H54 (cell line): Measurements from ENCODE around the gene BCL2.
"Not testable (repeated sequence)": the region's sequence is repeated elsewhere in the genome, so short reads cannot be mapped to it uniquely, and the experiment has no call there.

Source experiments
- DNase-seq: peaks from one replicate; pipeline ENCODE4 v3.0.0; 2011; ENCODE audit warnings: low spot score, mixed read lengths; ENCODE audit not compliant: insufficient read length
- FAIRE-seq: peaks from 3 replicates; lab custom pipeline; 2011; peaks lifted over from hg19 to GRCh38; lab: Jason Lieb, UNC
- POLR2A ChIP-seq: IDR thresholded peaks from 2 replicates; pipeline ENCODE4 v1.6.1; 2011; ENCODE audit warnings: low read depth, mild to moderate bottlenecking, low read length

BCL2 gene

GRCh38 chr18:63213936-63214671 lies 105.5 kb downstream of the BCL2 start:
- FAIRE-seq (no peak), DNase-seq (no peak)
- no peak for TF ChIP-seq POLR2A

GRCh38 chr18:63213331-63213900 lies 106.2 kb downstream of the BCL2 start:
- DNase-seq, result no peak
- TF ChIP-seq POLR2A, result no peak
- FAIRE-seq, result no peak

- FAIRE-seq, result no peak
- no peak for DNase-seq
- no peak for TF ChIP-seq POLR2A
Measured at GRCh38 chr18:63210521-63210920, 109.0 kb downstream of the BCL2 start.

- DNase-seq (no peak), FAIRE-seq (no peak)
- TF ChIP-seq POLR2A, result no peak
Measured at GRCh38 chr18:63208676-63209075, 110.9 kb downstream of the BCL2 start.

GRCh38 chr18:63207835-63208234 lies 111.7 kb downstream of the BCL2 start:
- no peak for FAIRE-seq
- no peak for TF ChIP-seq POLR2A
- DNase-seq, result no peak

- no peak for TF ChIP-seq POLR2A
- FAIRE-seq, result no peak
- no peak for DNase-seq
Measured at GRCh38 chr18:63207143-63207790, 112.3 kb downstream of the BCL2 start.

GRCh38 chr18:63206433-63207142 lies 113.0 kb downstream of the BCL2 start:
- no peak for DNase-seq
- no peak for FAIRE-seq
- TF ChIP-seq POLR2A, result no peak

GRCh38 chr18:63205791-63206252 lies 113.7 kb downstream of the BCL2 start:
- FAIRE-seq (no peak), DNase-seq (no peak)
- no peak for TF ChIP-seq POLR2A

GRCh38 chr18:63203497-63203896 lies 116.1 kb downstream of the BCL2 start:
- TF ChIP-seq POLR2A, result no peak
- no peak for FAIRE-seq
- DNase-seq, result no peak

- no peak for DNase-seq
- no peak for TF ChIP-seq POLR2A
- no peak for FAIRE-seq
Measured at GRCh38 chr18:63202828-63203227, 116.7 kb downstream of the BCL2 start.

GRCh38 chr18:63201456-63201855 lies 118.1 kb downstream of the BCL2 start:
- not testable (repeated sequence) for DNase-seq, FAIRE-seq

GRCh38 chr18:63199743-63200241 lies 119.8 kb downstream of the BCL2 start:
- FAIRE-seq (no peak), DNase-seq (no peak)
- no peak for TF ChIP-seq POLR2A

- DNase-seq, result no peak
- no peak for FAIRE-seq
- no peak for TF ChIP-seq POLR2A
Measured at GRCh38 chr18:63198868-63199742, 120.5 kb downstream of the BCL2 start.
